HepG2 (cell line): ENCODE data around the gene C20orf202. TPM values are rescaled to one million over a fixed set of nuclear protein-coding genes. Genes with fewer than 3 reads are reported as not detected.

Source experiments
- AKNA ChIP-seq: sonication (generic); formaldehyde crosslinking; IDR thresholded peaks from 2 replicates; pipeline ENCODE4 v1.4.0; 2020; ENCODE audit warnings: missing genetic modification reagents, borderline replicate concordance
- ATF2 ChIP-seq: sonication (generic); formaldehyde crosslinking; IDR thresholded peaks from 2 replicates; pipeline ENCODE4 v1.4.0; 2020; ENCODE audit warnings: missing genetic modification reagents
- BATF2 ChIP-seq: sonication (generic); formaldehyde crosslinking; IDR thresholded peaks from 2 replicates; pipeline ENCODE4 v1.8.0; 2022; ENCODE audit warnings: mild to moderate bottlenecking, missing genetic modification reagents, moderate library complexity
- BRD4 ChIP-seq: sonication (generic); formaldehyde crosslinking; IDR thresholded peaks from 2 replicates; pipeline ENCODE4 v1.4.0; 2020; ENCODE audit warnings: missing genetic modification reagents
- CEBPG ChIP-seq: IDR thresholded peaks from 2 replicates; pipeline ENCODE4 v1.6.1; 2016
- HNRNPK ChIP-seq: fragments of 200-400 bp; formaldehyde crosslinking; IDR thresholded peaks from 2 replicates; pipeline ENCODE4 v1.6.1; 2018; ENCODE audit warnings: low read length, low read depth, moderate library complexity, mild to moderate bottlenecking; ENCODE audit not compliant: poor library complexity, severe bottlenecking
- USF2 ChIP-seq, 2 experiments: sonication (generic) in 1 of 2; formaldehyde crosslinking in 1 of 2; IDR thresholded peaks; 2 replicates each; pipeline versions ENCODE4 v1.5.1 to v1.6.1; 2011 to 2020; ENCODE audit warnings: borderline replicate concordance in 1 of 2, low read depth in 1 of 2, low read length in 1 of 2, mild to moderate bottlenecking in 1 of 2, missing genetic modification reagents in 1 of 2, moderate library complexity in 1 of 2
- ZEB1 ChIP-seq: IDR thresholded peaks from 2 replicates; pipeline ENCODE4 v1.6.1; 2012; ENCODE audit warnings: mild to moderate bottlenecking, low read depth, inconsistent platforms; ENCODE audit not compliant: insufficient replicate concordance
- ZNF446 ChIP-seq: sonication (generic); formaldehyde crosslinking; IDR thresholded peaks from 2 replicates; pipeline ENCODE4 v1.5.0; 2020; ENCODE audit warnings: mild to moderate bottlenecking, missing genetic modification reagents
- polyA plus RNA-seq, 8 experiments: library from polyadenylated mRNA; depleted of rRNA in 3 of 8; stranded (reverse) in 7 of 8; unstranded in 1 of 8; fragments of >200 nt; fragmentation: Illumina TruSeq in 4 of 8; extraction: Trizol in 4 of 8; gene quantifications; 2 replicates each; pipeline versions ENCODE4 v1.2.1 to v1.2.3, GENCODE V29; 2011 to 2016; ENCODE audit warnings: low read depth in 4 of 8, missing spikeins in 1 of 8, mixed read lengths in 1 of 8; ENCODE audit not compliant: insufficient read depth in 1 of 8
- total RNA-seq, 5 experiments: library from RNA; depleted of rRNA; stranded (reverse); fragments of >200 nt; fragmentation: Illumina TruSeq; extraction: Trizol; gene quantifications; 2 replicates each; pipeline ENCODE4 v1.2.3, GENCODE V29; 2016; ENCODE audit warnings: low read depth in 1 of 5
- TF ChIP-seq, protein P1 (sequence below): IDR thresholded peaks from 2 replicates; pipeline ENCODE4 v1.6.1; 2016; ENCODE audit warnings: mild to moderate bottlenecking
- TF ChIP-seq, protein P2 (sequence below): sonication (generic); formaldehyde crosslinking; IDR thresholded peaks from 2 replicates; pipeline ENCODE4 v1.5.0; 2020; ENCODE audit warnings: mild to moderate bottlenecking, missing genetic modification reagents
- TF ChIP-seq, protein P3 (sequence below): IDR thresholded peaks from 2 replicates; pipeline ENCODE4 v1.6.1; 2016; ENCODE audit warnings: missing compliant biosample characterization, missing genetic modification reagents, borderline replicate concordance

C20orf202 gene
- total and polyA plus RNA-seq, 2 of the 13 experiments (the other 11 are each of a cell fraction or from before 2014, with no cell fraction given): 0.20 to 1.2 TPM

DNA sequence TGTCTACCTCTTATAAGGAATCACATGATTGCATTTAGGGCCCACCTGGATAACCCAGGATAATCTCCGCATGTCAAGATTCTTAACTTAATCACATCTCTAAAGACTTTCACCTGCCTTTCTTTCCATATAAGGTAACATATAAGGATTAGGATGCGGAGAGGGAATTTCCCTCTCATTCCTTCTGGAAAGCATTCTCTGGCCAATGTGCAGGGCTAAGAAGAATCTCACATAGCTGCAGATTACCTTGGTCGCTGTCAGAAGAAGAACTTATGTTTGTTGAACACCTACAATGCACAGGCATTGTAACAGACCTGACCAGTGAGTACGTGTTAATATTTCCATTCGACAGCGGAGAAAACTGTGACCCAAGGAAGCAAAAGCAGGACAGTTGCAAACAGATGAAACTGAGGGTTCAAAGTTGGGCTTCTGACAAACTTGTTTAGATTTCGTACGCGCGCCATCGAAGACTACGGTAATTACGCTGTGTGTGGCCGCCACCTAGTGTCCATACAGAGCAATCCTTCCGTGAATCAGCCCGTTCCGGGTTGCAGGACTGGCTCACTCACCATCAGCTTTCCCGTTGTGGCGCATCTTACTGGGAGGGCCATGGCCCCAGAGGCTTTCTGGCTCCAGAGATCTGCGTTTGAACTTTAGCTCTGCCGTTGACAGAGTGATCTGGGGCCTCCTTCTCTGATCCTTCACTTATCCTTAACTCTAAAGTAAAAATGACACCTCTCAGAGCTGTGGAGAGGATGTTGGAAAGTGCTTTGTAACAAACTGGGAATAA lies 9.5 kb downstream of the C20orf202 start (continued):
- TF ChIP-seq BATF2 (no peak), CEBPG (CRISPR knock-in tag) (peak; percentile 41; the same call in 1 of the 2 replicates), ZEB1 (no peak), AKNA (no peak), USF2 (IDR thresholded peaks at IDR 0.05; ENCODE audit: low read depth, low read length) (no peak), USF2 (CRISPR knock-in tag; IDR thresholded peaks at IDR 0.05; ENCODE audit: borderline replicate concordance) (no peak), ZNF446 (no peak; the same call in 1 of the 2 replicates), ATF2 (CRISPR knock-in tag) (peak; percentile 79; the same call in 1 of the 2 replicates), BRD4 (no peak), HNRNPK (no peak)
- TF ChIP-seq, protein P1, sequence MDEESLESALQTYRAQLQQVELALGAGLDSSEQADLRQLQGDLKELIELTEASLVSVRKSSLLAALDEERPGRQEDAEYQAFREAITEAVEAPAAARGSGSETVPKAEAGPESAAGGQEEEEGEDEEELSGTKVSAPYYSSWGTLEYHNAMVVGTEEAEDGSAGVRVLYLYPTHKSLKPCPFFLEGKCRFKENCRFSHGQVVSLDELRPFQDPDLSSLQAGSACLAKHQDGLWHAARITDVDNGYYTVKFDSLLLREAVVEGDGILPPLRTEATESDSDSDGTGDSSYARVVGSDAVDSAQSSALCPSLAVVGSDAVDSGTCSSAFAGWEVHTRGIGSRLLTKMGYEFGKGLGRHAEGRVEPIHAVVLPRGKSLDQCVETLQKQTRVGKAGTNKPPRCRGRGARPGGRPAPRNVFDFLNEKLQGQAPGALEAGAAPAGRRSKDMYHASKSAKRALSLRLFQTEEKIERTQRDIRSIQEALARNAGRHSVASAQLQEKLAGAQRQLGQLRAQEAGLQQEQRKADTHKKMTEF: peak; percentile 62; the same call in 1 of the 2 replicates
- TF ChIP-seq, protein P2, sequence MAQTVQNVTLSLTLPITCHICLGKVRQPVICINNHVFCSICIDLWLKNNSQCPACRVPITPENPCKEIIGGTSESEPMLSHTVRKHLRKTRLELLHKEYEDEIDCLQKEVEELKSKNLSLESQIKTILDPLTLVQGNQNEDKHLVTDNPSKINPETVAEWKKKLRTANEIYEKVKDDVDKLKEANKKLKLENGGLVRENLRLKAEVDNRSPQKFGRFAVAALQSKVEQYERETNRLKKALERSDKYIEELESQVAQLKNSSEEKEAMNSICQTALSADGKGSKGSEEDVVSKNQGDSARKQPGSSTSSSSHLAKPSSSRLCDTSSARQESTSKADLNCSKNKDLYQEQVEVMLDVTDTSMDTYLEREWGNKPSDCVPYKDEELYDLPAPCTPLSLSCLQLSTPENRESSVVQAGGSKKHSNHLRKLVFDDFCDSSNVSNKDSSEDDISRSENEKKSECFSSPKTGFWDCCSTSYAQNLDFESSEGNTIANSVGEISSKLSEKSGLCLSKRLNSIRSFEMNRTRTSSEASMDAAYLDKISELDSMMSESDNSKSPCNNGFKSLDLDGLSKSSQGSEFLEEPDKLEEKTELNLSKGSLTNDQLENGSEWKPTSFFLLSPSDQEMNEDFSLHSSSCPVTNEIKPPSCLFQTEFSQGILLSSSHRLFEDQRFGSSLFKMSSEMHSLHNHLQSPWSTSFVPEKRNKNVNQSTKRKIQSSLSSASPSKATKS (CRISPR knock-in tag): no peak
- TF ChIP-seq, protein P3, sequence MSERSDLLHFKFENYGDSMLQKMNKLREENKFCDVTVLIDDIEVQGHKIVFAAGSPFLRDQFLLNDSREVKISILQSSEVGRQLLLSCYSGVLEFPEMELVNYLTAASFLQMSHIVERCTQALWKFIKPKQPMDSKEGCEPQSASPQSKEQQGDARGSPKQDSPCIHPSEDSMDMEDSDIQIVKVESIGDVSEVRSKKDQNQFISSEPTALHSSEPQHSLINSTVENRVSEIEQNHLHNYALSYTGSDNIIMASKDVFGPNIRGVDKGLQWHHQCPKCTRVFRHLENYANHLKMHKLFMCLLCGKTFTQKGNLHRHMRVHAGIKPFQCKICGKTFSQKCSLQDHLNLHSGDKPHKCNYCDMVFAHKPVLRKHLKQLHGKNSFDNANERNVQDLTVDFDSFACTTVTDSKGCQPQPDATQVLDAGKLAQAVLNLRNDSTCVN: 0 out of 2 replicates have a peak, but pooled peaks have one; percentile 28
